ENCODE results near the gene DDX41. TPM values are rescaled to one million over a fixed set of nuclear protein-coding genes. Genes with fewer than 3 reads are reported as not detected.
A peak's percentile ranks its signal among the peaks of the same experiment; 100 is the strongest.
"Not testable (repeated sequence)": the region's sequence is repeated elsewhere in the genome, so short reads cannot be mapped to it uniquely, and the experiment has no call there.

Gene DDX41
- total RNA-seq, 6 donors from 2014 or later, result 82.0 to 150 (median 91.9) TPM

- TF ChIP-seq POLR2AphosphoS5 (IDR thresholded peaks at IDR 0.05), result no peak
- no peak for TF ChIP-seq POLR2A (IDR thresholded peaks at IDR 0.05)
- TF ChIP-seq EP300 (IDR thresholded peaks at IDR 0.05), result no peak
- no peak for TF ChIP-seq CTCF (IDR thresholded peaks at IDR 0.05)
- ATAC-seq (ENCODE audit: low FRiP score in 2 of 2) (peak in 1 of 2 donors; percentile 54), DNase-seq (no peak)
- WGBS, 2 donors, result 67 to 88% methylated on average over 2 of the region's 2 CpGs
- peaks cover 0 to 49% (median 27%) of the 10 kb centered on the region in 4 donors for H3K36me3 ChIP-seq
- no peaks in the 10 kb centered on the region for H3K27me3 ChIP-seq
- H3K27ac ChIP-seq, result no peak overlapping the region
- H3K4me3 ChIP-seq, result no peak overlapping the region
- H3K4me1 ChIP-seq, result peaks cover 11 to 29% (median 15%) of the 10 kb centered on the region in 4 donors
- no peaks in the 10 kb centered on the region for H3K9me3 ChIP-seq
Observed at GRCh38 chr5:177539411-177539810, 22.6 kb upstream of the DDX41 start.

- no peak for TF ChIP-seq EP300 (IDR thresholded peaks at IDR 0.05)
- TF ChIP-seq POLR2AphosphoS5 (IDR thresholded peaks at IDR 0.05), result no peak
- TF ChIP-seq CTCF (IDR thresholded peaks at IDR 0.05), result no peak
- TF ChIP-seq POLR2A (IDR thresholded peaks at IDR 0.05), result no peak
- Histone ChIP-seq H3K4me3 (no peak overlapping the region), H3K36me3 (peaks cover 0 to 55% (median 28%) of the 10 kb centered on the region in 4 donors), H3K27ac (no peak overlapping the region), H3K4me1 (peaks cover 9 to 27% (median 12%) of the 10 kb centered on the region in 4 donors), H3K9me3 (no peaks in the 10 kb centered on the region), H3K27me3 (no peaks in the 10 kb centered on the region)
- DNase-seq (no peak), ATAC-seq (ENCODE audit: low FRiP score in 2 of 2) (no peak)
- WGBS, 2 donors, result 87 to 94% methylated on average over 10 of the region's 10 CpGs
Observed at GRCh38 chr5:177538876-177539275, 22.1 kb upstream of the DDX41 start.

- peaks cover 0 to 62% (median 32%) of the 10 kb centered on the region in 4 donors for H3K36me3 ChIP-seq
Observed at GRCh38 chr5:177537389-177538361, 20.9 kb upstream of the DDX41 start.

GRCh38 chr5:177536386-177536785, 19.6 kb upstream of the DDX41 start:
- no peak overlapping the region for H3K4me3 ChIP-seq
- H3K4me1 ChIP-seq, result peaks cover 9 to 26% (median 12%) of the 10 kb centered on the region in 4 donors
- TF ChIP-seq EP300 (IDR thresholded peaks at IDR 0.05) (no peak), POLR2A (IDR thresholded peaks at IDR 0.05) (no peak)
- no peaks in the 10 kb centered on the region for H3K9me3 ChIP-seq
- peaks cover 0 to 70% (median 45%) of the 10 kb centered on the region in 4 donors for H3K36me3 ChIP-seq
- 95 to 97% methylated on average over 8 to 10 of the region's 10 CpGs for WGBS, 2 donors
- H3K27ac ChIP-seq, result no peak overlapping the region
- no peaks in the 10 kb centered on the region for H3K27me3 ChIP-seq
- no peak for DNase-seq
- no peak for ATAC-seq (ENCODE audit: low FRiP score in 2 of 2)

More at GRCh38 chr5:177537389-177538361, 20.9 kb upstream of the DDX41 start:
- ATAC-seq (ENCODE audit: low FRiP score in 2 of 2) (peak in 1 of 2 donors; percentile 50), DNase-seq (peak in 1 of 2 donors; percentile 39)
- Histone ChIP-seq H3K9me3 (no peaks in the 10 kb centered on the region), H3K27ac (peak overlapping the region; percentile 3 to 38 (median 19)), H3K4me1 (peaks cover 9 to 26% (median 12%) of the 10 kb centered on the region in 4 donors), H3K4me3 (no peak overlapping the region), H3K27me3 (no peaks in the 10 kb centered on the region)
- WGBS, 2 donors, result 52 to 53% methylated on average over 15 of the region's 15 CpGs
- no peak for TF ChIP-seq POLR2A (IDR thresholded peaks at IDR 0.05)
- no peak for TF ChIP-seq POLR2AphosphoS5 (IDR thresholded peaks at IDR 0.05)
- TF ChIP-seq EP300 (IDR thresholded peaks at IDR 0.05), result no peak
- TF ChIP-seq CTCF (IDR thresholded peaks at IDR 0.05), result no peak

GRCh38 chr5:177535125-177535524, 18.4 kb upstream of the DDX41 start:
- Histone ChIP-seq H3K9me3 (no peaks in the 10 kb centered on the region), H3K27me3 (no peaks in the 10 kb centered on the region), H3K36me3 (peaks cover 0 to 82% (median 56%) of the 10 kb centered on the region in 4 donors), H3K4me1 (peaks cover 9 to 26% (median 14%) of the 10 kb centered on the region in 4 donors), H3K4me3 (no peak overlapping the region), H3K27ac (no peak overlapping the region)
- no peak for TF ChIP-seq EP300 (IDR thresholded peaks at IDR 0.05)
- WGBS, 2 donors, result 91 to 94% methylated on average over 7 of the region's 7 CpGs
- ATAC-seq (ENCODE audit: low FRiP score in 2 of 2) (no peak), DNase-seq (no peak)

GRCh38 chr5:177534433-177534832, 17.7 kb upstream of the DDX41 start:
- not testable (repeated sequence) for H3K27ac ChIP-seq; H3K9me3 ChIP-seq; ATAC-seq (ENCODE audit: low FRiP score in 2 of 2); H3K4me3 ChIP-seq; H3K27me3 ChIP-seq; DNase-seq
- Histone ChIP-seq H3K36me3 (peaks cover 0 to 89% (median 61%) of the 10 kb centered on the region in 4 donors), H3K4me1 (peaks cover 6 to 22% (median 14%) of the 10 kb centered on the region in 4 donors)
- 97% methylated on average over 7 of the region's 7 CpGs for WGBS, 2 donors
